GM19395 (cell line): ENCODE results near the gene CENPK.
"Not testable (repeated sequence)": the region's sequence is repeated elsewhere in the genome, so short reads cannot be mapped to it uniquely, and the experiment has no call there.

Experiments used
- ATAC-seq: cut with Tn5 transposase; IDR thresholded peaks from one replicate; pipeline ENCODE4 v1.9.1; 2021; ENCODE audit warnings: mild to moderate bottlenecking, moderate library complexity; ENCODE audit not compliant: unreplicated experiment

Gene CENPK

GRCh38 chr5:65512170-65512937, 50.6 kb downstream of the CENPK start:
- no peak for ATAC-seq

DNA sequence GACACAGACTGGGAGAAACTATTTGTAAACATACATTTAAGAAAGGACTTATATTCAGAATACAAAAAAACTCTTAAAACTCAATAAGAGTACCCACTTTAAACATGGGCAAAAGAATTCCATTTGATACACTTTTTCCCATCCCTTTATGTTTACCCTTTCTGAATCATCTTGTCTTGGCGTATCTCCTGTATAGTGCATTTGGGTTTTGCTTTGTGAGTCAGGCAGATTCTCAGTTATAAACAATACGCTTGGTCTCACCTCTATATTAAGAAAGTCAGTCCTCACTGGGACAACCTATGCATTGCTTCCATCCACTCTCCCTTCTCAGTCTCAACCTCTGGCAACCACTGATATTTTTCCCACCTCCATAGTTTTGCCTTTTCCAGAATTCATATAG, 54.0 kb downstream of the CENPK start:
- no peak for ATAC-seq

DNA sequence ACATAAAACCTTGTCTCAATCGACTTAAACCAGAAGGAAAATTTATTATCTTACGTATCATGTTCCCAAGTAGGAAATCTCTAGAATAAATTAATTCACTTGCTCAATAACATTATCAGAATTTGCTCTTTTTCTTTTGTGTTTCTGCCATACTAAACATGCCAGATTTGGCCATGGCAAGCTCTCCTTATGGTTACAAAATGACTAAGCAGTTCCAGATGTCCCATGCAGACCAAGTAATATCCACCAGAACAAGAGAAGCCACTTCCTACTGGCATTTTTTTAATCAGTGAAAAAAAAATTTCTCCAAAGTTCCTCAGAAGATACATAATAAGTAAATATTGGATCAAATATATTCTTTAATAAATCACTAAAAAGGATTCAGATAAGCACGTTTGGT, 56.0 kb downstream of the CENPK start:
- ATAC-seq, result no peak

GRCh38 chr5:65489119-65489518, 73.8 kb downstream of the CENPK start:
- no peak for ATAC-seq

GRCh38 chr5:65488038-65488687, 74.8 kb downstream of the CENPK start:
- not testable (repeated sequence) for ATAC-seq

DNA sequence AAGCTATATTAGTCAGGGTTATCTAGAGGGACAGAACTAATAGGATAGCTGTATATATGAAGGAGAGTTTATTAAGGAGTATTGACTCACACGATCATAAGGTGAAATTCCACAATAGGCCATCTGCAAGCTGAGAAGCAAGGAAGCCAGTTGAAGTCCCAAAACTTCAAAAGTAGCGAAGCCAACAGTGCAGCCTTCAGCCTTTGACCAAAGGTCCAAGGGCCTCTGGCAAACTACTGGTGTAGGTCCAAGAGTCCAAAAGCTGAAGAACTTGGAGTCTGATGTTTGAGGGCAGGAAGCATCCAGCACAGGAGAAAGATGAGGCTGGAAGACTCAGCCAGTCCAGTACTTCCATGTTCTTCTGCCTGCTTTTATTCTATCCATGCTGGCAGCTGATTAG, 76.2 kb downstream of the CENPK start:
- ATAC-seq, result not testable (repeated sequence)

- ATAC-seq, result no peak
Measured at GRCh38 chr5:65485405-65485804, 77.6 kb downstream of the CENPK start.

GRCh38 chr5:65483546-65484346, 79.2 kb downstream of the CENPK start:
- ATAC-seq, result peak; percentile 53

DNA sequence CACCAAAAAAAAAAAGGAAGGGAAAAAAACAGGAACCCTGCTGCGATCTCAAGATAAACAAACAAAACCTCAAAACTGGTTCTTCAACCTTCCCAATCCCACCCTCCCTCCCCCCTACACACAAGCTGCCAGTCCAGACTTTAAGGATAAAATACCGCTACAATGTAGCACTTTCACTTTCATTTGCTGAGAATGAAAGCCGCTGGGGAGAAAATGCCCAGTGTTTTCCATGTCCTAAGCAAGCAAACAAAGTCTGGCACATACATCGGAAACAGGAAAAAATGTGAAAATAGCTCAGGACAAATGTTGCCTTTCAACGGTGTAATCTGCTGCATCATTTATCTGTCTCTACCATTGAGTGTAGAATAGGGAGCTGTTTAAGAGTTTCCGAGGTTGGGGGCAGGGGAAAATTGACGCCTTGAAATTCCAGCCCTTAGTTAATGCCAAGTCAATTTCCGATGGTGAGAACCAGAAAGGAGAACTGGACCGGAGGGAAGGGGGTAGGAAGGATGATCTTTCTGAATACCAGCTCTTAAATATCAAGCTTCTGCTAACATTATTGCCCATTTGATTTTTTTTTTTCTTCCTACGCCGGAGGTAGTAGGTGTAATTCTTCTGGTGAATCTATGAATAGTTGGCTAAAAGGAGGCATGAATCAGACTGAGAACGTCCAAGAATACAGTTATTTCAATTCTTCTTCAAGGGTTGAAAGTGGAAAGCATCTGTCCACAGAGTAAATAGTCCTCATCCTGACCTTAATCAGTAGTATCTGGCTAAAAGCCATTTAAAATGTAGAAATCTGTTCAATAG, 80.0 kb downstream of the CENPK start:
- no peak for ATAC-seq

DNA sequence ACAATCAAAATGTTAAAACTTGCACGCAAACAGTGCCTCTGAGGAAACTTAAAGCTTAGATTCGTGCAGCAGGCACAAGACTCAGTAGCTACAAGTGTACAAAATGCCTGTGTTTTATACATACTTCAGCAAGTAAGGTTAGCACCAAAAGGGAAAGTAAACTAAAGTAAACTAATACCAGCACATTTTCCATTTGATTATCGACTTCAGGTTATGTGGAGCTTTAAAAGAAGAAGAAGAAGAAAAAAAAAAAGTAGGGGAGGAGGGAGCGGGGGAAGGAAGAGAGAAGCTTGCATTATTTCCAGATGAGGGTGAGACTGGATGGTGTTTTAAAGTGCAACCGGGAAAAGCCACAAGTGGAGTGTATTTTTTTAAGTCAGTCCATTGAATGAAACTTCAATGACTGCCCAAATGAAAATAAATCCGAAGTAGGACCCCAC, 80.7 kb downstream of the CENPK start:
- ATAC-seq, result peak; percentile 3

DNA sequence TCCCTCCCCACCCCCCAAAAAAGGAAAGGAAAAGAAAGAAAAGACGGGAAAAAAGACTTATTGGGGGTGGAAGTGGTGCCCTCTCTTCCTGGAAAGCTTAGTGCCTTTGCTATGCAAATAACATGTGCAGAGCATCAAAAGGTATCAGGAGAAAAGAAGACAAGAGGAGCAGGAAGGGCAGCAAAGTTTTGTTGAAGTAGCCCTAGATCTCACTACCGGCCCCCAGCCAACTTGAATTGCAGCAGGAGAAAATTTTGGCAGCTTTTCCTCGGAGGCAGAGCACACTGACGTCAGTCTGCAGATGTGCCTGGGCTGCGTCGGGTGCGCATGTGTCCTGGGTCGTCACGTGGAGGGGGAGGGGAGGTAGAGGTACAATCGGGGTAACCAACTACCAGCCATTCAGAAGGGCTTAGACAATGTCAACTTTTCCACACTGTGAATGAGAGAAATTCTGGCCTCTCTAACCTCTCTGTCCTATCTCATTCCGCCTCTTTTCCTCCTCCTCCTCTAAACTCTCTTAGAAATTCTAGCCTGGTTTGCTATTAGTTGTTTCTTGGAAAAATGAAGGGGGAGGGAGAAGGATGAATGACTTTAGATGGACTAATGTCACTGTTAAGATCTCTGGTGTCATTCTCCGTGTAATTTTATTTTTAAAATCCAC, 81.2 kb downstream of the CENPK start, which contains the start of gene ADAMTS6:
ADAMTS6 (minus strand) TSS at position 286 of the 661 bp plus-strand sequence. CDS start 8,247 bp downstream, outside the sequence.
- ATAC-seq, result peak; percentile 81

DNA sequence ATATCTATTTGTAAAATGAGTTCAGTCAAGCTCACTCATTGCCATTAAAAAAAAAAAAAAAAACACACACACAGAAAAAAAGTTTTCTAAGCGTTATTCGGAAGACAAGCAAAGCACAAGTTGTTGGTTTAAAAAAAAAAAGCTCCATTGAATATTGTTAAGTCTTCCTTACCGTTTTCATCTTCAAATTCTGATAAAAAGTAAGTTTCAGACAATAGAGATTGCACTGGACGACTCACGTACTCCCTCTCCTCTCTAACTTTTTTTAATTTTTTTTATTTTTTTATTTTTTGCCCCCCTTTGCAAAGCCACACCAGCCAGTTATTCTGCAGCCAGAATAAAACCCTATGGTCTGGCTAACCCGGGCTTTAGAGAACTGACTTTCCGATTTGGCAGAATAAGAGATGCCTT, 81.8 kb downstream of the CENPK start:
- peak; percentile 20 for ATAC-seq

GRCh38 chr5:65480306-65480865, 82.6 kb downstream of the CENPK start:
- ATAC-seq, result peak; percentile 29

GRCh38 chr5:65479527-65479926, 83.4 kb downstream of the CENPK start:
- no peak for ATAC-seq

GRCh38 chr5:65478336-65478735, 84.6 kb downstream of the CENPK start:
- no peak for ATAC-seq

- no peak for ATAC-seq
Measured at GRCh38 chr5:65475895-65476294, 87.1 kb downstream of the CENPK start.

DNA sequence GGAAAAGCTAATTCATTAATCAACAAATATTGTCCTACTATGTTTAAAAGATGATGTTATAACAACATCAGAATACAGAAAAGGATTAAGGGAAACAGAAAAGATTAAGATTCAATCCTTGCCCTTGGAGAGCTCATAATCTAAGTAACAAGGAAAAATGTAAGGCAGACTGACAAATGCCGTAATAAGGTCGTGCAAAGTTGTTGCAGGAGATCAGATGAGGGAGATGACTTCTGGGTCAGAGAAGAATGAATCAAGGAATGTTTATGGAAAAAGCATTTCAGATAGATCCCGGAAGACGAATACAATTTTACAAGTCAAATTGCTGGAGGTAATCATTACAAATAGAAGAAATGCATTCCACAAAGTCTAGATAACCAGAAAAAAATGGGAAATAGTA, 87.6 kb downstream of the CENPK start:
- ATAC-seq, result no peak

GRCh38 chr5:65474130-65474711, 88.7 kb downstream of the CENPK start:
- no peak for ATAC-seq

DNA sequence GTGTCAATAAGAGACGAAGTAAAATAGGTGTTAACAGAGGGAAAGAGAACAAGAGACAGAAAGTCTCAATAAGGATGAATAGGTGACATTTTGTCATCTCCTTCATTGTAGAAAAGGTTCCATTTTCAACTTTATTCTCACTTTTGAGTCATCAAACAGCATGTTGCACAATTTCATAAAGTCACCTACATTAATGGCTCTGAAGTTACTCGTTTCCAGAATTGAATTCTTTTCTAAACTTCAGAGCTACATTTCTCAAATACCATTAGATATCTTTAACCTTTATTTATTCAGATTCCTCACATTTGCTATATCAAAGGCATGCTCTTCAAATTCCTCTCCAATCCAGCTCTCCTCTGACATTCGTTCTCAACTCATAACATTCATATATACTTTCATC, 94.3 kb downstream of the CENPK start:
- ATAC-seq, result no peak
